ENCODE data around the gene AP5Z1. TPM values are rescaled to one million over a fixed set of nuclear protein-coding genes. Genes with fewer than 3 reads are reported as not detected.
A peak's percentile ranks its signal among the peaks of the same experiment; 100 is the strongest.

AP5Z1 gene
- total RNA-seq, 2 donors from 2014 or later, result 31.0 to 34.7 TPM

DNA sequence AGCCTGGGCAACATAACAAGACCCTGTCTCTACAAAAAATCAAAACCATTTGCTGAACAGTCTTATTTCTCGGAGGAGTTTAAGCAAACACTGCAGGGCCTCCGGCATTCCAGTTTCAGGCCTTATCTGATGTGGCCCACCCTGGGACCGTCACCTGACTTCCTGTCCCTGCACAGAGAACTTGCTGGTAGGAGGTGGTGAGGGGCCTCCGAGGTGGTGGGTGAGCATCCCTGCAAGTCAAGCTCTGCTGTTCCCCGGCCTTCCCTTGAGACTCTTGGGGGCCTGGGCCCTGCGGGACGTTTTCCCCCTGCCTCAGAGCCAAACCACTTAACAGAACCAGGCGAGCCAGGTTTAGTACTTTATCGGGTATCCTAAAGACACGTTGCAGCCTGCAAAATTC lies 44.5 kb upstream of the AP5Z1 start:
- Histone ChIP-seq H3K4me3 (ENCODE audit: low read length) (no peak overlapping the region), H3K9me3 (ENCODE audit: control insufficient read depth, low read length) (no peaks in the 10 kb centered on the region), H3K36me3 (ENCODE audit: control insufficient read depth, insufficient read depth, low read length) (peaks cover 13% of the 10 kb centered on the region), H3K4me1 (ENCODE audit: control insufficient read depth, insufficient read depth, low read length) (no peaks in the 10 kb centered on the region), H3K27ac (ENCODE audit: low read depth, low read length) (no peak overlapping the region), H3K27me3 (ENCODE audit: control insufficient read depth, insufficient read depth, low read length, poor library complexity, severe bottlenecking) (no peaks in the 10 kb centered on the region), H3K9ac (ENCODE audit: extremely low read depth, low read length, poor library complexity, severe bottlenecking) (no peak overlapping the region)
- Mint-ChIP-seq H3K4me3 (no peak overlapping the region), H3K9me3 (no peaks in the 10 kb centered on the region), H3K36me3 (ENCODE audit: low read depth) (peaks cover 29% of the 10 kb centered on the region), H3K4me1 (peaks cover 7% of the 10 kb centered on the region), H3K27me3 (ENCODE audit: insufficient read depth) (no peaks in the 10 kb centered on the region), H3K27ac (no peak overlapping the region)
- no peak for DNase-seq
- WGBS, 2 experiments (ENCODE audit: insufficient coverage in 1 of 2, insufficient read length in 1 of 2), result 90 to 93% methylated on average over 9 to 10 of the region's 10 CpGs
- TF ChIP-seq, protein P1, sequence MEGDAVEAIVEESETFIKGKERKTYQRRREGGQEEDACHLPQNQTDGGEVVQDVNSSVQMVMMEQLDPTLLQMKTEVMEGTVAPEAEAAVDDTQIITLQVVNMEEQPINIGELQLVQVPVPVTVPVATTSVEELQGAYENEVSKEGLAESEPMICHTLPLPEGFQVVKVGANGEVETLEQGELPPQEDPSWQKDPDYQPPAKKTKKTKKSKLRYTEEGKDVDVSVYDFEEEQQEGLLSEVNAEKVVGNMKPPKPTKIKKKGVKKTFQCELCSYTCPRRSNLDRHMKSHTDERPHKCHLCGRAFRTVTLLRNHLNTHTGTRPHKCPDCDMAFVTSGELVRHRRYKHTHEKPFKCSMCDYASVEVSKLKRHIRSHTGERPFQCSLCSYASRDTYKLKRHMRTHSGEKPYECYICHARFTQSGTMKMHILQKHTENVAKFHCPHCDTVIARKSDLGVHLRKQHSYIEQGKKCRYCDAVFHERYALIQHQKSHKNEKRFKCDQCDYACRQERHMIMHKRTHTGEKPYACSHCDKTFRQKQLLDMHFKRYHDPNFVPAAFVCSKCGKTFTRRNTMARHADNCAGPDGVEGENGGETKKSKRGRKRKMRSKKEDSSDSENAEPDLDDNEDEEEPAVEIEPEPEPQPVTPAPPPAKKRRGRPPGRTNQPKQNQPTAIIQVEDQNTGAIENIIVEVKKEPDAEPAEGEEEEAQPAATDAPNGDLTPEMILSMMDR (conservative IDR thresholded peaks at IDR 0.05), result no peak

DNA sequence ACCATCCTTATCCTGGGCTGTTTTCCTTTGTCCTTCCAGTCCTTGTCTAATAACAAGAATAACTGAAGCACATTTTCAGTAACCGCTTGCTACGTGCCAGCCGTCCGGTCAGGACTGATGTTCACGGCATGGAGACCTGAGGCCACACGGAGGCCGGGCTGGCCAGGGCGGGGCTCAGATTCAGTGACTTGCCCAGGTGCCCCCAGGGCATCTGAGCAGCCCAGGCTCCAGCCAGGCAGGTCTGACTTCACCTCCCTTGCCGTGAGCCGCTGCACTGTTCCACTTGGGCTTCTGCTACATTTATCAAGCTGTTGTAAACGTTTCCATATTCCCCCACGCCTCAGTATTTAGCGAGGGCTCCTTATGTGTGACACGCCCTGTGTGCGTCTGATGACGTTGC lies 43.6 kb upstream of the AP5Z1 start:
- no peak overlapping the region for H3K9ac ChIP-seq (ENCODE audit: extremely low read depth, low read length, poor library complexity, severe bottlenecking)
- H3K36me3 ChIP-seq (ENCODE audit: control insufficient read depth, insufficient read depth, low read length), result peaks cover 13% of the 10 kb centered on the region
- DNase-seq, result no peak
- Mint-ChIP-seq H3K9me3 (no peaks in the 10 kb centered on the region), H3K4me3 (no peak overlapping the region), H3K4me1 (peaks cover 7% of the 10 kb centered on the region), H3K27ac (no peak overlapping the region), H3K36me3 (ENCODE audit: low read depth) (peaks cover 29% of the 10 kb centered on the region), H3K27me3 (ENCODE audit: insufficient read depth) (no peaks in the 10 kb centered on the region)
- no peaks in the 10 kb centered on the region for H3K27me3 ChIP-seq (ENCODE audit: control insufficient read depth, insufficient read depth, low read length, poor library complexity, severe bottlenecking)
- no peaks in the 10 kb centered on the region for H3K4me1 ChIP-seq (ENCODE audit: control insufficient read depth, insufficient read depth, low read length)
- no peak overlapping the region for H3K4me3 ChIP-seq (ENCODE audit: low read length)
- 95 to 97% methylated on average over 10 to 16 of the region's 16 CpGs for WGBS, 2 experiments (ENCODE audit: insufficient coverage in 1 of 2, insufficient read length in 1 of 2)
- no peaks in the 10 kb centered on the region for H3K9me3 ChIP-seq (ENCODE audit: control insufficient read depth, low read length)
- no peak overlapping the region for H3K27ac ChIP-seq (ENCODE audit: low read depth, low read length)
- TF ChIP-seq, protein P1 (conservative IDR thresholded peaks at IDR 0.05), result no peak

GRCh38 chr7:4733936-4734528 lies 41.4 kb upstream of the AP5Z1 start:
- H3K9me3 ChIP-seq (ENCODE audit: control insufficient read depth, low read length), result no peaks in the 10 kb centered on the region
- TF ChIP-seq, protein P1 (conservative IDR thresholded peaks at IDR 0.05), result no peak
- no peak overlapping the region for H3K27ac ChIP-seq (ENCODE audit: low read depth, low read length)
- WGBS, 2 experiments (ENCODE audit: insufficient coverage in 1 of 2, insufficient read length in 1 of 2), result 87 to 92% methylated on average over 9 to 15 of the region's 15 CpGs
- DNase-seq, result no peak
- no peak overlapping the region for H3K9ac ChIP-seq (ENCODE audit: extremely low read depth, low read length, poor library complexity, severe bottlenecking)
- H3K4me1 ChIP-seq (ENCODE audit: control insufficient read depth, insufficient read depth, low read length), result peaks cover 7% of the 10 kb centered on the region
- H3K4me3 Mint-ChIP-seq, result no peak overlapping the region
- H3K36me3 Mint-ChIP-seq (ENCODE audit: low read depth), result peaks cover 32% of the 10 kb centered on the region
- peaks cover 16% of the 10 kb centered on the region for H3K4me1 Mint-ChIP-seq
- peaks cover 13% of the 10 kb centered on the region for H3K36me3 ChIP-seq (ENCODE audit: control insufficient read depth, insufficient read depth, low read length)
- peak overlapping the region; percentile 61 for H3K27ac Mint-ChIP-seq
- H3K27me3 ChIP-seq (ENCODE audit: control insufficient read depth, insufficient read depth, low read length, poor library complexity, severe bottlenecking), result no peaks in the 10 kb centered on the region
- no peak overlapping the region for H3K4me3 ChIP-seq (ENCODE audit: low read length)
- no peaks in the 10 kb centered on the region for H3K27me3 Mint-ChIP-seq (ENCODE audit: insufficient read depth)
- no peaks in the 10 kb centered on the region for H3K9me3 Mint-ChIP-seq
